Measurements from ENCODE around the gene MMP19.
"Not testable (repeated sequence)": the region's sequence is repeated elsewhere in the genome, so short reads cannot be mapped to it uniquely, and the experiment has no call there.

MMP19 gene, protein sequence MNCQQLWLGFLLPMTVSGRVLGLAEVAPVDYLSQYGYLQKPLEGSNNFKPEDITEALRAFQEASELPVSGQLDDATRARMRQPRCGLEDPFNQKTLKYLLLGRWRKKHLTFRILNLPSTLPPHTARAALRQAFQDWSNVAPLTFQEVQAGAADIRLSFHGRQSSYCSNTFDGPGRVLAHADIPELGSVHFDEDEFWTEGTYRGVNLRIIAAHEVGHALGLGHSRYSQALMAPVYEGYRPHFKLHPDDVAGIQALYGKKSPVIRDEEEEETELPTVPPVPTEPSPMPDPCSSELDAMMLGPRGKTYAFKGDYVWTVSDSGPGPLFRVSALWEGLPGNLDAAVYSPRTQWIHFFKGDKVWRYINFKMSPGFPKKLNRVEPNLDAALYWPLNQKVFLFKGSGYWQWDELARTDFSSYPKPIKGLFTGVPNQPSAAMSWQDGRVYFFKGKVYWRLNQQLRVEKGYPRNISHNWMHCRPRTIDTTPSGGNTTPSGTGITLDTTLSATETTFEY

DNA sequence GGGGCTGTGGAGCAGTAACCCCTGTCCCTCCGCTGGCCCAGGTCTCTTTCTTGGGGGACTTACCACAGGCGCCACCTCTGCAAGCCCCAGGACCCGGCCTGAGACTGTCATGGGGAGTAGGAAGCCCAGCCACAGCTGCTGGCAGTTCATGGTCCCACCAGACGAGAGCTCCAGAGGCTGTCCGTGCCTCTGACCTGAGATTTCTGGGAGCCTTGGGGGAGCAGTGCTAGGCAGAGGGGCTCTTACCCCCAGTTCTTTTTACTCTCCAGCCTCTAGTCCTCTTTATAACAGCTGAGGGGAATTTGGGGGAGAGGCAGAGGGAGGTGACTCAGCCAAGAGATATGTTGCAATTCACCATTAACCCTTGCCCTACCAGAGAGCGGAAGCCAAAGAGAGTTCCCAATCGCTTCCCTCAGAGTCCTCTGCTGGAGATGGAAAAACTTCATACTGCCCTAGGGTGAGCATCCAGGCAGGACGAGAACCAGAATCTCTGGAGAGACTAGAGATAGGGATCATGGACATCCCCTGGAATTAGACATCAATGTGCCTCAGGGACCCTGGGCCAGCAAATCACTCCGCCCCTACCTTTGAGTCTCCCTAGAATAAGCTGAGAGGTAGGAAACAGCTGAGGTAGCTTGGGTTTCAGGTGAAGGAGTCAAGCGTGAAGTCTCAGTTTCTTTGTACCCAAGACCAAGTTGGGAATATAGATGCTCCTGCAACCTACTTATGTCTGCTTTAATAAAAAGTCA, at the start of gene MMP19:
TSS of gene MMP19 (minus strand) at position 256 of the 749 bp plus-strand sequence. CDS start at position 150, 106 bp downstream.
- no peak for DNase-seq

DNA sequence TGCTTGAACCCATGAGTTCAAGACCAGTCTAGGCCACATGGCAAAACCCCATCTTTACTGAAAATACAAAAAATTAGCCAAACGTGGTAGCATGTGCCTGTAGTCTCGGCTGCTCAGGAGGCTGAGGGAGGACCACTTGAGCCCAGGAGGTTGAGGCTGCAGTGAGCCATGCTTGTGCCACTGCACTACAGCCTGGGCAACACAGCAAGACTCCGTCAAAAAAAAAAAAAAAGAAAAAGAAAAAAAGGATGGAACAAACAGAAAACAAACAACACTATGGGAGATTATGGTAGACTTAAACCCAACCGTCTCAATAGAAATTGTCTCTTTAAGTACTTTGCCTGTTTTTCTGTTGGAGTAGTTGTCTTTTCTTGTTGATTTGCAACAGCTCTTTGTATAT, 48.6 kb upstream of the MMP19 start:
- DNase-seq, result no peak

DNA sequence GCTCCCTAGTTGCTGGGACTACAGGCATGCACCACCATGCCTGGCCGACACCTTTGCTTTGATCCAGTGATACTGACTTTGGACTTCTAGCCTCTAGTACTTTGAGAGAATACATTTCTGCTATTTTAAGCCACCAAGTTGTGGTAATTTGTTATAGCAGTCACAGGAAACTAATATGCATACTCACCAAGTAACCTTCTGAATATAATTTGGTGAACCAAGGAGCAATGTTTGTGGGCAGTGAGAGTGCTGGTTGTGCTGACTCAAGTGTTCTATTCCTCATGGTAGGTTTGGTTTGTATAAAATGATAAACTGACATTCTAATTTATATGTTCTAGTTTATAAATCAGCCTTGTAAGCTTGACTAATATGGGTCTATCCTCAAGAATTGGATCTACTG, 42.4 kb upstream of the MMP19 start:
- no peak for DNase-seq

DNA sequence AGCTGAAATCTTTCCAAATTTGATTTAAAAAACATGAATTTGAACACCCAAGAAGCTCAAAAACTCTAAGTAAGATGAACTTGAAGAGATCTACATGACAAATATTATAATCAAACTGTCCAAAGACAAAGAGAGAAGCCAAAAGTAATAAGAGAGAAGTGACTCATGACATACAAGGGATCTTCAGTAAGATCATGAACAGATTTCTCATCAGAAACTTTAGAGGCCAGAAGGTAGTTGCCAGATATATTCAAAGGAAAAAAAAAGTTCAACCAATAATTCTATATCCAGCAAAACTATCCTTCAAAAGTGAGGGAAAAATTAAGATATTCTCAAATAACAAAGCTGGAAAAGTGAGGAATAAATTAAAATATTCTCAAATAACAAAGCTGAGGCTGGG, 35.1 kb upstream of the MMP19 start:
- no peak for DNase-seq

DNA sequence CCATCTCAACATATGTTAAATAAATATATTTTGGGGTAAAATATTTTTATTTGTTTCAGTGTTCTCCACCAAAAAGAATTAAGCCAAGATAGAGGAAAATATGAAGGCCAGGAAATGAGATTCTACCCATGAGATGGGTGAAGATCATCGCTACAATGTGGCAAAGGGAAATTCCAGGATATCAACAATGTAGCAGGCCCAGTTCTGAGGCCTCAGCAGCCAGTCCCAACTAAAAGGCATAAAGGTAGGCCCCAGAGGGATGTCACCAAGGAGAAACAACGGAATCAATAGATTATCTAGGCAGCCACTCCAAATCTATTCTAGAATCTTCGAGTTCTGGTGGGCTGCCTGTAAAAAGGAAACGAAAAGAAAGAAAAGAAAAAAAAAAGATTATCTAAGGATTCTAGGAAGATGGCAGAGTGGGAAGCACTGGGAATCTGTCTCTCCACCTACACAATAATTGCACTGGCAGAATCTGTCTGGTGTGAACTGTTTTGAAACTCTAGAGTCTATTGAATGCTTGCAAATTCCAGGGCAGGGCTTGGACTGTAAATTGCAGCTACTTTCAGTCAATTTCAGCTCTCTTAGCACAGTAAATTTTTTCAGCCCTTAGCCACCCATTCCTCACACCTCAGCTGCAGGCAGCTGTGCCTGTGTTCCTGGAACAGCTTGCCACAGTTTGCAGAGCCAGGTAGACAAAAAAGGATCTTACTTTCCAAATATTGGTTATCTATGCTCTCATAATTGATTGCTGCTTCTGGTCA, 33.1 kb upstream of the MMP19 start:
- DNase-seq, result no peak

DNA sequence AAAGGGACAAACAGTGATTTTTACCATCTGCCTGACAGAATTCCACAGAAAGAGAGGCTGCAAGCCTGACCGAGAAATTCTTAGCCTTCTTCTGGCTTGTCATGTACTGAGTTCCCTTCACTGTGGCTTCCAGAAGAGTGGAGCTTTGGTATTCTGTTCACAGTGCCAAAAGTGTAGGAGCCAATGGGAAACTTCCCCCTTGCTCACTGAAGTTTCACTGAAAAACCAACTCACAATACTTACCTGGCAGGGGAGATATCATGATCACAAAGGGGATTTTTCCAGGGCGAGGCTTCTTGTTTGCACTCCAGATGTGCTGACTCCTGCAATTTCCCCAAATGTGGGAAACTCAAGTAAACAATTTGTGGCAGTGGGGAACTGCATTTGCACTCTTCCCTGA, 31.7 kb upstream of the MMP19 start:
- DNase-seq, result no peak

DNA sequence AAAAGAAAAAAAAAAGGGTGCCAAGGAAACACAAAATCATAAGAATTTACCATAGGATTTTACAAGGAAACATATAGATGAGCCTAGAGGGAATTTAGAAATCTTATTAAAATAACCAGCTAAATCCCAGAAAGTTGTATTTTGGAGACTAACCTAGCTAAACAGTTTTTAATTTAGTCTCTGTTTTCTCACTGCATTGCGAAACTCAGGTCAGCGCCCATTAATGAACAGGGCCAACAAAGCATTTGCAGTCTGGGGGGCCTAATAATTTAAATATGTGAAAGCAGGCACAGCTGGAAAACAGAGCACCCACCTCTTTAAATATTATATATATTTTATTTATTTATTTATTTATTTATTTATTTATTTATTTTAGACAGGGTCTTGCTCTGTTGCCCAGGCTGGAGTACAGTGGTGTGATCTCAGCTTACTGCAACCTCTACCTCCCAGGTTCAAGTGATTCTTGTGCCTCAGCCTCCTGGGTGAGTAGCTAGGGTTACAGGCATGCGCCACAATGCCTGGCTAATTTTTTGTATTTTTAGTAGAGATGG, 23.8 kb upstream of the MMP19 start:
- not testable (repeated sequence) for DNase-seq

DNA sequence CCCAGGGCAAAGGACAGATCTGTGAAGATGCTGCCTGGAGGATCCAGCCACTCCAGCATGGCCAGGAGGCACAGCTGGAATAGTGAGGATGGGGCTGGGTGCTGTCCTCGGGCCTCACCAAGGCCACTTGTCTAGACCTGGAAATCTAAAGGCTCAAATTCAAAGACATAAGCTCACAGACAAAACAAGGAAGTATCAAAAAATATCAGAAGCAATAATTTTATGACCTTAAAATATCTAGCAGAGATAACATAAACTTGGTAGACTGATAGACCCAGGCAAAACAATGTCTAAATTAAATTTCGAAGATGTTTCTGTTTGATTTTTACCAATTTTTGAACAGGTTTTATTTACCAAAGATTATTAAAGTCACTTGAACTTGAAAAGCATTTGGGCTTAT, 22.6 kb upstream of the MMP19 start:
- DNase-seq, result no peak

DNA sequence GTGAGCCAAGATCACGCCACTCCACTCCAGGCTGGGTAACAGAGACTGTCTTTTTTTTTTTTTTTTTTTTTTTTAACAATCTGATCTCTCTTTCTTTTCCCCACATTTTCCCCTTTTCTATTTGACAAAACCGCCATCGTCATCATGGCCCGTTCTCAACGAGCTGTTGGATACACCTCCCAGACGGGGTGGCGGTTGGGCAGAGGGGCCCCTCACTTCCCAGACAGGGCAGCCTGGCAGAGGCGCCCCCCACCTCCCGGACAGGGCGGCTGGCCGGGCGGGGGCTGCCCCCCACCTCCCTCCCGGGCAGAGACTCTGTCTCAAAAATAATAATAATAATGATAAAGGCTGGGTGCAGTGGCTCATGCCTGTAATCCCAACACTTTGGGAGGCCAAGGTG, 20.2 kb upstream of the MMP19 start:
- DNase-seq, result not testable (repeated sequence)

DNA sequence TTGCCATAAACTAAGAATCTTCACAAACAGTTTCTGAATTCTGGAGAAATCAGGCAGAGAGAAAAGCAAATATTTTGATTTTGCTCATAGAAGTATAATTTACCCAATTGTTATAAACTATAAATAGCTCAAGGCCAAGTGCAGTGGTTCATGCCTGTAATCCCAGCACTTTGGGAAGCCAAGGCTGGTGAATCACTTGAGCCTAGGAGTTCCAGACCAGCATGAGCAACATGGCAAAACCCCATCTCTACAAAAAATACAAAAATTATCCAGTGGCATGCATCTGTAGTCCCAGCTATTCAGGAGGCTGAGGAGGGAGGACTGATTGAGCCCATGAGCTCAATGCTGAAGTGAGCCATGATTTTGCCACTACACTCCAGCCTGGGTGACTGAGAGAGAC, 19.6 kb upstream of the MMP19 start:
- DNase-seq, result no peak

DNA sequence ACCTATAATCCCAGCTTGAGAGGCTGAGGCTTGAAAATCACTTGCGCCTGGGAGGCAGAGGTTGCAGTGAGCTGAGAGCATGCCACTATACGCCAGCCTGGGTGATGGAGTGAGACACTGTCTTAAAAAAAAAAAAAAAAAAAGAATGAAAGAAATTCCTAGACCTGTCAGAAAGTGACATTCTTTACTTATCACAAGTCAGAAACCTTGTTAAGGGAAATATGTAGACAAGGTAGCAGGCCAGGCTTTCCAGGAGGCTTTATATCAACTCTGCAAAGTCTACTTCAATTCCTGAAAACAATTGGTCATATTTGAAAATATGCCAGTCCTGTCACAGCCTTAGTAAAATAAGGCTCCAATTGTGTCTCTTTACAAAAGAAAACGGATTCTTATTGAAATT, 19.1 kb upstream of the MMP19 start:
- no peak for DNase-seq

DNA sequence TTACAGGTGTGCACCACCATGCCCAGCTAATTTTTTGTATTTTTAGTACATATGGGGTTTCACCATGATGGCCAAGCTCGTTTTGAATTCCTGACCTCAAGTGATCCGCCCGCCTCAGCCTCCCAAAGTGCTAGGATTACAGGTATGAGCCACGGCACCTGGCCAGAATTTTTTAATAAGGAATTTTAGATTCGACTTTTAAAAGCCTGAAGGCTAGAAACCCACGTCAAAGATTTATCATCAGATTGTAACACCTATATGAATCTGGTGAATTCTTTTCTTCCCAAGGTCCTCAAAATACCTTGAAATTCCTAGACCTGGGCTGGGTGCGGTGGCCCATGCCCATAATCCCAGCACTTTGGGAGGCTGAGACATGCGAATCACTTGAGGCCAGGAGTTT, 18.7 kb upstream of the MMP19 start:
- DNase-seq, result no peak

DNA sequence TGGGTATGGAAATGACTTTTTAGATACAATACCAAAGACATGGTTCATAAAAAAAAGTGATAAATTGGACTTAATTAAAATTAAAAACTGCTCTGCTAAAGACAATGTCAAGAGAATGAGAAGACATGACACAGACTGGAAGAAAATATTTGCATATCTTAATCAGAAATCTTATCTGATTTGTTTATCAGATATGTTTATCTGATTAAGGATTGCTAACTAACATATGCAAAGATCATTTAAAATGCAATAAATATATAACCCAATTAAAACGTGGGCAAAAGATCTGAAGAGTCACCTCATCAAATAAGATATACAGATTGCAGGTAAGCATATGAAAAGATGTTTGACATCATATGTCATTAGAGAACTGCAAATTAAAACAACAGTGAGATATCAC, 10.0 kb upstream of the MMP19 start:
- no peak for DNase-seq

DNA sequence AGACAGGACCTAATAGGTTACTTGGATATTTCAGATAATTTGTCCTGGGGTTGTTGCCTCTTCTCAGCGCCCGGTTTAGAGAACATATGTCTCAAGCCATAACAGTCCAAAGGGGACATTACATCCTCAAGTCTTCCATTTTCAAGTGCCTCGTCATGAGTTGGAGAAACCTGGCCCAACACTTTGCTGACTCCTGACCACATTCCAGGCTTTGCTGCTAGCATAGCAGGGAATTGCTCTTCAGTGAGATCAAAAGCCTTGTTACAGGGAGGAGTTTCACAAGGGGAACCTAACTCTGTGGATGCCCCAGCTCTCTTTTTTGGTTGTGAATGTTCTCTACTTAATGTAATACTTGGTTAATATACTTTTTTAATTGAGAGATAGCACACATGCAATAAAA, 8.2 kb upstream of the MMP19 start:
- DNase-seq, result no peak

DNA sequence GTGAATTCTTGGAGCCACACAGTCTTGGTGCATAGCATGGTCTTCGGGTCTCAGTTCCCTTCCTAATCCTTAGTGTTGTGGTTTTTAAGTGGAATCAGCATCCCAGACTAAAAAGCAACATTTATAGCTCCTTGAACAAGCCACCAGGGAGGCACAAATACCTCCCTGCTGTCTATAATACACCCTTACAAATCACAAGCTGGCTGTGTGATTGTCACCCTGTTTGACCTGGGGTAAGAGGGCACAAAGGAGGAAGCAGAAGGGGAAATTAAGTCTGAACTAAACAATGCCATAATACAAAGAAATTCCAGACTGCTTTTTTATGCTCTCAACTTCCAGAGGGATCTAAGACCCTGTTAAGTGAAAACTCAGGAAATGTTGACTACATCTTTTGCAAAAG, 7.7 kb upstream of the MMP19 start:
- no peak for DNase-seq

DNA sequence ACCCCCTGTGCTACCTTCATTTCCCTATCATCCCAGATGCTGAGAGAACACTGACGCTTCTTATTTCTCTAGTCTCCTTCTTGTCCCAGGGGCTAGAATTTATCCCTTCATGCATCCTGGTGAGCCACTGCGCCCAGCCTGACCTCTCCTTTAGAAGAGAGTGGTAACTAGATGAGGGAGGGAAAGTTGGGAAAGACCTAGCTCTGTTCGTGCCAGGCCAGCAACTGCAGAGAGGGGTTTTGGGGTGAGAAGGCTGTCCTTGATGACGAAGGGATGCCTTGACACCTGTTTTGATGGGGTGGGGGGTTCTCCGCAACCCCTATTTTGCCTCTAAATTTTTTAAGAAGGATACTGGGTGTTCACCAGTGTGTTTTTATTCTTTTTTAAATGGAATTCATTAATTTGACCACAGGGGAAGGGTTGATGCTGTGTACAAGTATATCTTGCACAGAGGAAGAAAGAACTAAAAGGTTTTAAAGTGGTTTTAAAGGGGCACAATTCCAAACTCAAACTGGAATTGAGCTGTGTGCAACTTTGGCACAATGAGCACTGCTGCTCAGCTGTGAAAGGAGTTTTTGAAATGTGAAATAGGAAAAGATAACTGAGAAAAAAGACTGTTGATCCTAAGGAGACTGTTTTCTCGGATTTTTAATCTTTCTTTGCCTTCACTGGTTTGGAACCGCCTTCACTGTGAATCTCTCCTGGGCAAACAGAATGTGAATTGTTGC, 7.0 kb upstream of the MMP19 start:
- DNase-seq, result no peak

DNA sequence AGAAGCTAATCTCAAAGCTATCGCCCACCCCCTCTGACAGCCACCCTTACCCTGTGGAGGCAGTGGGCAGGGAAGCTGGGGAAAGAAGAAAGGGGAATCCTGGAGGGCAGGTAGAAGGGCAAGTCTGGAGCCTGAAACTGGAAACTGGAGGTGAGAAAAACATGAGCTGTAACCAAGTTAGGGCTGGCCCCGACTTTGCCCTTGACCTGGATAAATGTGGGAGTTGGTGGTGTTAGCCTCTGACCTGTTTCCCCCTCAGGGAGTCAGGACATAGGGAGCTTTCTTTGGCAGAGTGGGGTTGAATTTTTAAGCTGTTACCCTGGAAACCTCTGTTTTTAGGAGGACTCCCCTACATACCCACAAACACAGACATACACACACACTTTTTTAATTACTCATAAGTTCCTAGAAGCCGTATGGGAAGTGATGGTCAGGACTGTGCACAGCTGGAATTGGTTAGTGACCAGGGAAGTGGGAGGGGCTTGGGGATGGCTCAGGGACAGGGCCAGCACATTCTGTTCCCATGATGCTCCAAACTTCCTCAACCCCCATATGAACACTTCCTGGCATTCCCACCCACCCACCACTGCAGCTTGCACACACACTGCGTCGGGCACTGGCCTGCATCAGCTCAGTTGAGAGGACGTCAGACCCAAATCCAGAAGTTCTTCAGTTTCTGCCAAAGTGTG, 5.0 kb upstream of the MMP19 start:
- DNase-seq, result no peak

DNA sequence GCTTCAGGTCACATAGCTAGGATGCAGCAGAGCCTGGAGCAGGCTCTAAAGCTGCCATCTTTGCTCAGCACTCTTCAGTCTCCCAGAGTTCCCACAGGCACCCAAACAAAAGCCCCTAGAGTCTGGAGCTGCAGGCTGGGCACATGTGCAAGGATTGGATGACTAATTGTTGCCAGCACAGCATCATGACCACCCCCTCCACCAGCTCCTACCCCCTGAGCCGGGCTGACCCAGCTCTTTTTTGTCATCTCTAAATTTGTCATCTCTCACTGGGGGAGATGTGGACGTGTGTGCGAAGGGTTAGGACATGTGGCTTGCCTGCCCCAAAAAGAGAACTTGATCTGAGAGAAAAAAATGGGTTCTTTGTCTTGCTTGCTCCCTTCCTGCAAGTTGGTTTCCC, 4.3 kb upstream of the MMP19 start:
- no peak for DNase-seq

DNA sequence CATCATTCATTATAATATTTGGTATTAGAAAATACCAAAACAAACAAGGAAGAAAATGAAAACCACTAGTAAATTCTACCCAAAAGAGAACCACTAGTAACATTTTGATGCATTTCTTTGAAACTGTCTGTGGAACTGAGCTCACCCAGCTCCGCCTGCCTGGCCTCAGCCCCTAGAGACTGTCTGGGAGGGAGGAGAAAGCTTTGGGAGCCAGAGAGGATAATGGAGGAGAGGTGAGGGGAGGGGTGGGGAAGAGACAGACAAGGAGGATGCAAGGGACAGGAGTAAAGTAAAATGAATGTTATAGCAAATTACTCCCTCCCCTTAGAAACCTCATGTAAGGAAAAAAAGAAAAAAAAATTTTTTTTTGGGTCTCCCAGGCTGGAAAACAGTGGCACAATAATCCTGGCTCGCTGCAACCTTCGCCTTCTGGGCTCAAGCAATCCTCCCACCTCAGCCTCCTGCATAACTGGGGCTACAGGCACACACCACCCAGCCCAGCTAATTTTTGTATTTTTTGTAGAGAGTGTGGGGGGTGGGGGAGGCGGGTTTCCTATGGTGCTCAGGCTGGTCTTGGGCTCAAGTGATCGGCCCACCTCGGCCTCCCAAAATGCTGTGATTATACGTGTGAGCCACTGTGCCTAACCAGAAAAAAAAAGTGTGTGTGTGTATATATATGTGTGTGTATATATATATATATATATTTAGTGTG, 3.2 kb upstream of the MMP19 start:
- DNase-seq, result no peak

DNA sequence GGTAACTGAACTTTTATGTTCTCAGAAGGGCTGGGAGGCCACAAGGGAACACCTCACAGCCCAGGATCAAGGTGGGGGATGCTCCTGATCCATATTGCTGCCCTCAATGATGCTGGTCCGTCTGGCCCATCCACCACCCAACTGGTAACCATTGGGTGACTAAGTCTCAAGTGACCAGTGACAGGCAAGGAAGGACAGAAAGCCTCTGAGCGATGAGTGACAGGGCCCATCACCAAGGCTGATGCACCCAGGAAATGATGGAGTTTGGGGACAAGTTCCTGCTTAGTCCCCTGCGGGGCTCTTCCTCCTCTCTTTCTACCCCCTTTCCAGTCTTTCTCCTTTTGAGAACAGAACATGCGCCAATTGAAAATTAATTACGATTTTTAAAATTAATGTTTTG, 2.6 kb upstream of the MMP19 start:
- no peak for DNase-seq

DNA sequence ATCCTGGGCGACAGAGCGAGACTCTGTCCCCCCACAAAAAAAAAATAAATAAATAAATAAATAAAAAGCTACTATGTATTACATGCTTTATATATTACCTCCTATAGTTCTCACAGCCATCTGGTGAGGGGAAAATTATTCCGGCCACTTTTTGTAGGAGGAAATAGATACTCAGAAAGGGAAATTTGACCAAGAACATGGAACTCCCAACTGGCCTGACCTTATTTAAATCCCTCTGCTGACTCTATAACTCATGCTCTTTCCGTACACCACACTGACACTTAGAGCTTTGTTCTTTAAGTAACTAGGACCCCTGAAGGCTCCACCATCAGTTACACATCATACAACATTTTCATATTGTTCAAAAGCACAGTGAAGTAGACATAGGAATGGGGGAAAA, 2.2 kb upstream of the MMP19 start:
- DNase-seq, result no peak

Measured in NCI-H2081 treated with DMSO at 0.1 percent for 48 hours (cell line).